Measurements from ENCODE around the gene KIAA0930. TPM values are rescaled to one million over a fixed set of nuclear protein-coding genes. Genes with fewer than 3 reads are reported as not detected.

The KIAA0930 gene
- total and polyA plus RNA-seq, 2 experiments from 2014 or later: 8.6 to 50.9 TPM

- H3K9me3 ChIP-seq (ENCODE audit: low read depth): no peaks in the 10 kb centered on the region
- H3K4me2 ChIP-seq (ENCODE audit: unreplicated experiment): no peak overlapping the region
- TF ChIP-seq EZH2 (IDR thresholded peaks at IDR 0.05; ENCODE audit: insufficient read depth, poor library complexity, severe bottlenecking) (no peak), EZH2phosphoT487 (IDR thresholded peaks at IDR 0.05; ENCODE audit: insufficient read depth, low read depth) (no peak)
- H3K4me3 ChIP-seq: no peak overlapping the region
- in situ Hi-C loops (cut with MboI): no loop called here
- no peak overlapping the region for H2AFZ ChIP-seq
- no peaks in the 10 kb centered on the region for H3K9me2 ChIP-seq (ENCODE audit: insufficient read depth)
- peaks cover 42% of the 10 kb centered on the region for H3K4me1 ChIP-seq (ENCODE audit: insufficient read depth)
- peaks cover 42% of the 10 kb centered on the region for H3F3A ChIP-seq (ENCODE audit: insufficient read depth)
- DNase-seq: peak; percentile 73
- H3K9ac ChIP-seq: no peak overlapping the region
- 0 out of 2 replicates have a peak, but pooled peaks cover 5% of the 10 kb centered on the region for H3K36me3 ChIP-seq (ENCODE audit: low read depth)
- no peaks in the 10 kb centered on the region for H3K27me3 ChIP-seq (replicated peaks; ENCODE audit: insufficient read depth)
- H3K79me2 ChIP-seq (ENCODE audit: insufficient read depth): peaks cover 31% of the 10 kb centered on the region
- peak overlapping the region; percentile 45 for H3K27ac ChIP-seq
- WGBS, 2 experiments (ENCODE audit: low coverage in 1 of 2, low lambda C conversion rate in 2 of 2, missing lambda C conversion rate in 2 of 2): 63 to 69% methylated on average over 3 of the region's 3 CpGs
- no peaks in the 10 kb centered on the region; the same call in 1 of the 2 replicates for H4K20me1 ChIP-seq (ENCODE audit: insufficient read depth)
These were observed 86.3 kb downstream of the KIAA0930 start for GRCh38 chr22:45154383-45154782.

GRCh38 chr22:45151503-45151902 is 89.2 kb downstream of the KIAA0930 start:
- H3K4me3 ChIP-seq: no peak overlapping the region
- H3F3A ChIP-seq (ENCODE audit: insufficient read depth): peaks cover 28% of the 10 kb centered on the region
- in situ Hi-C loops (cut with MboI): no loop called here
- no peaks in the 10 kb centered on the region for H3K27me3 ChIP-seq (replicated peaks; ENCODE audit: insufficient read depth)
- H4K20me1 ChIP-seq (ENCODE audit: insufficient read depth): no peaks in the 10 kb centered on the region; the same call in 1 of the 2 replicates
- H3K79me2 ChIP-seq (ENCODE audit: insufficient read depth): peaks cover 22% of the 10 kb centered on the region
- WGBS, 2 experiments (ENCODE audit: low coverage in 1 of 2, low lambda C conversion rate in 2 of 2, missing lambda C conversion rate in 2 of 2): 92 to 95% methylated on average over 6 of the region's 6 CpGs
- TF ChIP-seq EZH2phosphoT487 (IDR thresholded peaks at IDR 0.05; ENCODE audit: insufficient read depth, low read depth) (no peak), EZH2 (IDR thresholded peaks at IDR 0.05; ENCODE audit: insufficient read depth, poor library complexity, severe bottlenecking) (no peak)
- no peak overlapping the region for H2AFZ ChIP-seq
- H3K27ac ChIP-seq: no peak overlapping the region
- H3K4me1 ChIP-seq (ENCODE audit: insufficient read depth): peaks cover 33% of the 10 kb centered on the region
- DNase-seq: no peak
- H3K9ac ChIP-seq: no peak overlapping the region
- H3K4me2 ChIP-seq (ENCODE audit: unreplicated experiment): no peak overlapping the region
- H3K9me3 ChIP-seq (ENCODE audit: low read depth): no peaks in the 10 kb centered on the region
- no peaks in the 10 kb centered on the region for H3K9me2 ChIP-seq (ENCODE audit: insufficient read depth)
- H3K36me3 ChIP-seq (ENCODE audit: low read depth): no peaks in the 10 kb centered on the region

GRCh38 chr22:45150139-45150538 is 90.6 kb downstream of the KIAA0930 start:
- H3K27ac ChIP-seq: peak overlapping the region; percentile 16; the same call in 1 of the 2 replicates
- H3K27me3 ChIP-seq (replicated peaks; ENCODE audit: insufficient read depth): no peaks in the 10 kb centered on the region
- TF ChIP-seq EZH2phosphoT487 (IDR thresholded peaks at IDR 0.05; ENCODE audit: insufficient read depth, low read depth): no peak
- TF ChIP-seq EZH2 (IDR thresholded peaks at IDR 0.05; ENCODE audit: insufficient read depth, poor library complexity, severe bottlenecking): no peak
- H3K36me3 ChIP-seq (ENCODE audit: low read depth): no peaks in the 10 kb centered on the region
- H3K9me3 ChIP-seq (ENCODE audit: low read depth): no peaks in the 10 kb centered on the region
- in situ Hi-C loops (cut with MboI): no loop called here
- no peak overlapping the region for H2AFZ ChIP-seq
- H3K4me3 ChIP-seq: no peak overlapping the region
- H3F3A ChIP-seq (ENCODE audit: insufficient read depth): peaks cover 15% of the 10 kb centered on the region
- H3K4me1 ChIP-seq (ENCODE audit: insufficient read depth): peaks cover 28% of the 10 kb centered on the region
- peaks cover 22% of the 10 kb centered on the region for H3K79me2 ChIP-seq (ENCODE audit: insufficient read depth)
- DNase-seq: no peak
- 77 to 87% methylated on average over 2 of the region's 2 CpGs for WGBS, 2 experiments (ENCODE audit: low coverage in 1 of 2, low lambda C conversion rate in 2 of 2, missing lambda C conversion rate in 2 of 2)
- no peak overlapping the region for H3K9ac ChIP-seq
- no peaks in the 10 kb centered on the region; the same call in 1 of the 2 replicates for H4K20me1 ChIP-seq (ENCODE audit: insufficient read depth)
- peak overlapping the region; percentile 19 for H3K4me2 ChIP-seq (ENCODE audit: unreplicated experiment)
- H3K9me2 ChIP-seq (ENCODE audit: insufficient read depth): no peaks in the 10 kb centered on the region

GRCh38 chr22:45149671-45150070 is 91.0 kb downstream of the KIAA0930 start:
- in situ Hi-C loops (cut with MboI): no loop called here
- H3K9me2 ChIP-seq (ENCODE audit: insufficient read depth): no peaks in the 10 kb centered on the region
- H3K36me3 ChIP-seq (ENCODE audit: low read depth): no peaks in the 10 kb centered on the region
- no peaks in the 10 kb centered on the region for H3K27me3 ChIP-seq (replicated peaks; ENCODE audit: insufficient read depth)
- peaks cover 22% of the 10 kb centered on the region for H3K79me2 ChIP-seq (ENCODE audit: insufficient read depth)
- TF ChIP-seq EZH2 (IDR thresholded peaks at IDR 0.05; ENCODE audit: insufficient read depth, poor library complexity, severe bottlenecking) (no peak), EZH2phosphoT487 (IDR thresholded peaks at IDR 0.05; ENCODE audit: insufficient read depth, low read depth) (no peak)
- H3K9ac ChIP-seq: no peak overlapping the region
- no peaks in the 10 kb centered on the region; the same call in 1 of the 2 replicates for H4K20me1 ChIP-seq (ENCODE audit: insufficient read depth)
- H2AFZ ChIP-seq: no peak overlapping the region
- H3F3A ChIP-seq (ENCODE audit: insufficient read depth): peaks cover 10% of the 10 kb centered on the region
- no peak overlapping the region for H3K4me3 ChIP-seq
- DNase-seq: peak; percentile 73
- H3K4me1 ChIP-seq (ENCODE audit: insufficient read depth): peaks cover 23% of the 10 kb centered on the region
- no peaks in the 10 kb centered on the region for H3K9me3 ChIP-seq (ENCODE audit: low read depth)
- peak overlapping the region; percentile 19 for H3K4me2 ChIP-seq (ENCODE audit: unreplicated experiment)
- peak overlapping the region; percentile 16; the same call in 1 of the 2 replicates for H3K27ac ChIP-seq
- WGBS, 2 experiments (ENCODE audit: low coverage in 1 of 2, low lambda C conversion rate in 2 of 2, missing lambda C conversion rate in 2 of 2): 47 to 54% methylated on average over 2 of the region's 2 CpGs

Data from GM23248 (cell line).